Measurements from ENCODE around the gene RIMBP2. TPM values are rescaled to one million over a fixed set of nuclear protein-coding genes. Genes with fewer than 3 reads are reported as not detected.

RIMBP2 gene
- polyA plus RNA-seq, 1 of the 3 experiments (the other 2 are of a cell fraction) = 0.90 TPM

DNA sequence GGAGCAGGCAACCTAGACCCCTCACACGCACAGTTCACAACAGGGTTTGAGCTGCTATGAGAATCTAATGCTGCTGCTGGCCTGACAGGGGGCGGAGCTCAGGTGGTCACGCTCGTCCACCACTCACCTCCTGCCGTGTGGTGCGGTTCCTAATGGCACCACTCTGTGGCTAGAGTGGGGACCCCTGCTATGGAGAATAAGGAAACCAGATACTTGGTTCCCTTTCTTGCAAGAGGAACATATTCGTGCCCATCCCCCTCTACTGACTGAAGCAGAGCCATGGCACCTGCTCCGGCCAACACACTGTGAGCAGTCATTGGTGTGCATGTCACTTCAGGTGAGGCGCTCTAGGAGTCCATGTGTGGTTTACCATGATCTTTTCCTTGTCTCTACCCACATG is 30.4 kb upstream of the RIMBP2 start:
- Histone ChIP-seq H3K4me2 (no peak overlapping the region), H3K4me3 (ENCODE audit: low read depth in 2 of 2, low read length in 1 of 2) (no peak overlapping the region), H2AFZ (ENCODE audit: low read depth) (no peak overlapping the region), H3K36me3 (replicated peaks in 1 of 2; ENCODE audit: control insufficient read depth in 1 of 2, insufficient read depth in 2 of 2, low read length in 1 of 2) (no peaks in the 10 kb centered on the region), H3F3A (replicated peaks; ENCODE audit: insufficient read depth) (no peaks in the 10 kb centered on the region), H3K27ac (ENCODE audit: low read depth in 2 of 2, low read length in 1 of 2) (no peak overlapping the region; a peak in 1 of 4 replicates), H3K79me2 (ENCODE audit: insufficient read depth) (no peaks in the 10 kb centered on the region), H4K20me1 (ENCODE audit: insufficient read depth) (no peaks in the 10 kb centered on the region), H3K4me1 (ENCODE audit: control insufficient read depth in 1 of 2, insufficient read depth in 2 of 2, low read depth in 1 of 2, low read length in 1 of 2) (peaks cover 0 to 9% of the 10 kb centered on the region in 2 experiments; a peak in 1 of 4 replicates), H3K27me3 (ENCODE audit: insufficient read depth) (no peaks in the 10 kb centered on the region), H3K9me2 (no peaks in the 10 kb centered on the region), H3K9me3 (no peaks in the 10 kb centered on the region), H3K9ac (no peak overlapping the region)
- CTCF ChIA-PET = interaction anchor here (0.6 to 3.1 kb wide), 11 partner anchors 11 to 414 kb away, joined by 3 to 33 read pairs (median 12); partner anchors contain the start of gene RIMBP2
- 77% methylated on average over 9 of the region's 9 CpGs for WGBS (ENCODE audit: low lambda C conversion rate)
- no peak for DNase-seq
- TF ChIP-seq REST (IDR thresholded peaks at IDR 0.05; ENCODE audit: low read depth, low read length) (no peak), FOXM1 (IDR thresholded peaks at IDR 0.05; ENCODE audit: low read depth) (no peak), TAF1 (IDR thresholded peaks at IDR 0.05; ENCODE audit: borderline replicate concordance, low read depth, low read length) (no peak), POLR2AphosphoS5 (IDR thresholded peaks at IDR 0.05; ENCODE audit: low read depth, low read length) (no peak), CHD2 (IDR thresholded peaks at IDR 0.05; ENCODE audit: low read length, partially characterized antibody) (no peak), MXI1 (IDR thresholded peaks at IDR 0.05; ENCODE audit: low read depth, low read length) (no peak), USF2 (IDR thresholded peaks at IDR 0.05; ENCODE audit: borderline replicate concordance, low read depth, low read length) (no peak), TCF12 (IDR thresholded peaks at IDR 0.05) (no peak), GATA2 (CRISPR knock-in tag; IDR thresholded peaks at IDR 0.05) (no peak), RXRA (IDR thresholded peaks at IDR 0.05; ENCODE audit: borderline replicate concordance, low read depth) (no peak), JUND (IDR thresholded peaks at IDR 0.05) (no peak), RFX5 (IDR thresholded peaks at IDR 0.05; ENCODE audit: low read length) (no peak), SMC3 (IDR thresholded peaks at IDR 0.05; ENCODE audit: low read depth, low read length) (no peak), TEAD4 (IDR thresholded peaks at IDR 0.05; ENCODE audit: borderline replicate concordance, insufficient read depth) (no peak), ELF1 (IDR thresholded peaks at IDR 0.05) (no peak), FOSL2 (IDR thresholded peaks at IDR 0.05; ENCODE audit: borderline replicate concordance, low read depth) (no peak), YY1 (IDR thresholded peaks at IDR 0.05; ENCODE audit: low read depth) (no peak), FOXJ3 (CRISPR knock-in tag; IDR thresholded peaks at IDR 0.05) (no peak)
- TF ChIP-seq, protein P1, sequence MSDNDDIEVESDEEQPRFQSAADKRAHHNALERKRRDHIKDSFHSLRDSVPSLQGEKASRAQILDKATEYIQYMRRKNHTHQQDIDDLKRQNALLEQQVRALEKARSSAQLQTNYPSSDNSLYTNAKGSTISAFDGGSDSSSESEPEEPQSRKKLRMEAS (IDR thresholded peaks at IDR 0.05; ENCODE audit: low read depth) = no peak
- POLR2A ChIA-PET = no interaction called here

Data from SK-N-SH (cell line).